ENCODE data around the gene IQGAP3.

GRCh38 chr1:156598125-156598524 lies 25.8 kb upstream of the IQGAP3 start:
- no peak for TF ChIP-seq CTCF (IDR thresholded peaks at IDR 0.05)
- TF ChIP-seq POLR2A (IDR thresholded peaks at IDR 0.05) = no peak

Measured in body of pancreas (tissue), 4 donors.